GM18519 (cell line): ENCODE data around the gene ARMH1.
A peak's percentile ranks its signal among the peaks of the same experiment; 100 is the strongest.
"Not testable (repeated sequence)": the region's sequence is repeated elsewhere in the genome, so short reads cannot be mapped to it uniquely, and the experiment has no call there.

ENCODE experiments used
- ATAC-seq: cut with Tn5 transposase; IDR thresholded peaks from one replicate; pipeline ENCODE4 v1.9.1; 2021; ENCODE audit warnings: mild to moderate bottlenecking, moderate library complexity; ENCODE audit not compliant: unreplicated experiment, low FRiP score

Gene ARMH1

DNA sequence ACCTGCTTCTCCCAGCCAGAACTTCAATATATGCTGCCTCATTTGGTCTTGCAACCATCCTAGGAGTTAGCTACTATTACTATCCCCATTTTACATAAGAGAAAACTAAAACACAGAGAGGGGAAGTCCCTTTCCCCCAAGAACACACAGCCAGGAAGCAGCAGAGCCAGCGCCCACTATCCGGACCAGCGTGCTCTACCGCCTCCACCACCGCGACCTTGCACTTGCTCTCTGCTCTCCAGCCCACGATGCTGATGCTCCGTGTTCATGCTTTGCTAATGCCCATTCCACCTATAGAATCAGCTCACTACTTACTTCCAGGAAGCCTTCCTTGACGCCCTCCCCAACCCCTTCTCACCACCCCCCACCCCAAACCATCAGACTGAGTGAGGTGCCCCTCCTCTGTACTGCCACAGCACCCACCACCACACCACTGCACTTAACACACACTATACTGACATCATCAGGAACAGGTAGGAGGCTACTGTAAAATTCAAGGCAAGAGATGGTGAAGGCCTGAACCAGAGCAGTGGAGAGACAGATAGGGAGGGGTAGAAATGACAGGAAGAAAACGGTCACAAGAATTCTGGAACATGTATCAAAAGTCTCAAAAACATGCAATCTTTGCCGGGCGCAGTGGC is 9.7 kb upstream of the ARMH1 start:
- no peak for ATAC-seq

DNA sequence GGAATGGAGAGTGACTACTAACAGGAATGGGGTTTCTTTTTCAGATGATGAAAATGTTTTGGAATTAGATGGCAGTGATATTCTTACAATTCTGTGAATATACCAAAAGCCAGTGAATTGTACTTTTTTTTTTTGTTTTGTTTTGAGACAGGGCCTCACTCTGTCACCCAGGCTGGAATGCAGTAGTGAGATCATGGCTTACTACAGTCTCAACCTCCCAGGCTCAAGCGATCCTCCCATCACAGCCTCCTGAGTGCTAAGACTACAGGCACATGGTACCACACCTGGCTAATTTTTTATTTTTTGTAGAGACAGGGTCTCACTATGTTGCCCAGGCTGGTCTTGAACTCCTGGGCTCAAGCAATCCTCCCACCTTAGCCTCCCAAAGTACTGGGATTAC is 7.8 kb upstream of the ARMH1 start:
- ATAC-seq = not testable (repeated sequence)

- no peak for ATAC-seq
Observed at GRCh38 chr1:44670751-44671640, 3.5 kb upstream of the ARMH1 start.

GRCh38 chr1:44672254-44672955 is 2.1 kb upstream of the ARMH1 start:
- ATAC-seq = no peak

DNA sequence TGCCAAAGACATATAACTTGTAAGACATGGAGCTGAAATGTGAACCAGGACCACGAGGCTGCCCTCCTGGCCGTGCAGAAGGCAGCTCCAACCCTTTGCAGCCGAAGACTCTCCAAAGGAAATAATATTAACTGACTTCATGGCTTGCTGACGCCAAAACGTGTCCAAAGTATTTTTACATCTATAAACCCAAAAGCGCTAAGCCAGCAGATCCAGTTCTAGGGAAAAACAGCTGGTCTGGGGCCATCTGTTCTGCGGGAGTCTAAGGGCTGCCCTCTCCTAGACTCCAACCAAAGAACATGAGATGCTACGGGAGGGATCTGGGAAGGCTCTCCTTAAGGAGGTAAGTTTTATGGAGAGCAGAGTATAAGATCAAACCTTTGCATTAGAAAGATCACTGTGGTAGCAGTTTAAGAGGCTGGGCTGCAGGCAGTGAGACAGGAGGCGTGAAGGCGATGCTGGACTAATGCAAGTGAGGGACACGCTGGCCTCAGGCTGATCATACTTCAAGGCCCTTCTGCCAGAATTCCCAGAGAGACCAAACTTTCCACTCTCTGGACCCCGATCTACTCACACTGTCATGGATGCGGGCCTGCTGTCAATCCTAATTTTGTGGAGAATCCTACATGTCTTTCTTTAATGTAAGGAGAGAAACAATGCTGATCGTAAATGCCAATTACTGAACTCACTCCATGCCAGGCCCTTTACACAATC is 1.4 kb upstream of the ARMH1 start:
- no peak for ATAC-seq

DNA sequence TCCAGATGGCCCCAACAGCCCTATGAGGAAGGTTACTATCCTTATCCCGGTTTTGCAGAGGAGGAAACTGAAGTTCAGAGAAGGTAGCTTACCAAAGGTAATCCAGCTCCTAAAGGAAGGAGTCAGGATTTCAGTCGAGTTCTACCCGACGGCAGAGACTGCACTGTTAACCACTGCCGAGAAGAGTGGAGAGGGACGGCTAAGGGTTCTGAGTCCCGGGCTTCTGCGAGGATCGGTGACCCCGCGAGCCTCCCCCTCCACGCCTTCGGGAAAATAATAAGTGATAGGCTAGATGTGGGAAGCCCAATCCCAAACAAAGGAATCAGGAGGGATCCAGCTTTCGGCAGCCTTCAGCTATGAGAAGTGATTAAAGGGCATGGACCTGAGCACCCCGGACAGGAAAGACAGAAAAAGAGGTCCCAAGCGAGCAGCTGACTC is 820 bp upstream of the ARMH1 start:
- ATAC-seq = no peak

- ATAC-seq = no peak
Observed at GRCh38 chr1:44675186-44675585, 672 bp downstream of the ARMH1 start.

DNA sequence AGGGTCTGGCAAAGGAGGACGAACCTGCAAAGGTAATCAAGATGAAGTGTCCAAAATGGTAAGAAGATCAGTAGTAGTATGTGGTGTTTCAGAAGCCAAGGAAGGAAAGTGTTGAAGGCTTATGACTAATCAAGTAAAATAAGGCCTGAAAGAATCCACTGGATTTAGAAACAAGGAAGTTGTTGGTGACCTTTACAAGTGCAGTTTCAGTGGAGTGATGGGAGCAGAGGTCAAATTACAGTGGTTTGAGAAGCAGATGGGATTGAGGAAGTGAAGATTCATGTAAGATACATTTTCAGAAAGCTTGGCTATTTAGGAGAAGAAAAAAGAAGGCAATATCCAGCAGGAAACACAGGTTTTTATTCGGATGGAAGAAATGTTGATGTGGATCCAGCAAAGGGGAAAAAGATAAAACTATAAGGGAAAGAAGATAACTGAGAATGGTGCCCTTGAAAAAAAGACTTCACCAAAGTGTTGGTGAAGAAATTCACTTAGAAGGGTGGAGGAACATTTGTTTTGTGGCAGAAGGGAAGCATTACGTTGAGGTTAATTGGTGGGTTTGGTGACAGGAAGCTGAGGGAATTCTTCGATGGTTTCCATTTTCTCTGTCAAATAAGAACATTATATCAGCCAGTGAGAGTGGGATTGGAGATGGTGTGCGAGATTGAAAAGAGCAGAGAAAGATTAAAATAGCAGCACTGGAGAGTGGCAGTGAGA is 2.1 kb downstream of the ARMH1 start:
- ATAC-seq = no peak

DNA sequence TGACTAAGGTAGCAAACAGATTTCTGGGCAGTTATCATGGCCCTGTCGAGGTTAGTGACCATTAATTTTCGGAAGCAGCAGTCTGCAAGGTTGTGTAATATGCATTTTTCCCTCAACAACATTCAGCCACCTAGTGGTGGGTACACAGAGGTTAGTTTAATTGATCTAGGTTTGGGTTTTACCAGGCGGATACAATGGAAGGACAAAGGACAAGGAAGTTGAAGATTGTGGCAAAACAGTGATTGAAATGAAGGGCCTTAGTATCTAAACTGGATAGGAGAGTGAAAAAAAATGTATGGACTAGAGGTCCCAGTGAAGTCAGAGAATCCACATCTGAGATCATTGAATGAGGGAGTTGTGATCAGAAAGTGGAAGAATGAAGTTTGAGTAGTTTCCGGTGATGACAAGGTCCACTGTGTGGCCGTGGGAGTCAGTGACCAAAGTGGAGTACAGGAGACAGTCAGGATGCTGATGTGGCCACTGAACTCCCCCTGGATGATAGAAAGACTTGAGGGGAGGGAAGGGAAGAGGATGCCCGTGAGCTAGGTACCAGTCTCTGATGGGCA is 2.8 kb downstream of the ARMH1 start:
- no peak for ATAC-seq

GRCh38 chr1:44678120-44678519 is 3.6 kb downstream of the ARMH1 start:
- no peak for ATAC-seq

GRCh38 chr1:44678626-44679025 is 4.1 kb downstream of the ARMH1 start:
- ATAC-seq = no peak

DNA sequence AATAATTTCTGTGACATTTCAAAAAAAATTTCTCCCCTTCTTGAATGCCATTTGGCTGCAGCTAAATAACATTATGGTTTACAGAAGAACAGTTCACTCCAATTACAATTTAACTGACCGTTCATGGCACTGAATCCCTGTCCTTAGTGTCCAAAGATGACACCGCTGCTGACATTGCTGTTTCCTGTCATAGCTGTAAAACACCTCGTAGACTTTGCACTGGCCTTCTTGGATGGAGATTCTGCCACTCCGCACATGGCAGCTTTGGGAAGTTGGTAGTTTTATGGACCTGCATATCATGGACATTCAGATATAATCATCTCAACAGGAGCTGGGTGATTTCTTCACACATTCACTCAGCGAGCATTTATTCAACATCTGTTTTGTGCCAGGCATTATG is 5.0 kb downstream of the ARMH1 start:
- ATAC-seq = no peak

DNA sequence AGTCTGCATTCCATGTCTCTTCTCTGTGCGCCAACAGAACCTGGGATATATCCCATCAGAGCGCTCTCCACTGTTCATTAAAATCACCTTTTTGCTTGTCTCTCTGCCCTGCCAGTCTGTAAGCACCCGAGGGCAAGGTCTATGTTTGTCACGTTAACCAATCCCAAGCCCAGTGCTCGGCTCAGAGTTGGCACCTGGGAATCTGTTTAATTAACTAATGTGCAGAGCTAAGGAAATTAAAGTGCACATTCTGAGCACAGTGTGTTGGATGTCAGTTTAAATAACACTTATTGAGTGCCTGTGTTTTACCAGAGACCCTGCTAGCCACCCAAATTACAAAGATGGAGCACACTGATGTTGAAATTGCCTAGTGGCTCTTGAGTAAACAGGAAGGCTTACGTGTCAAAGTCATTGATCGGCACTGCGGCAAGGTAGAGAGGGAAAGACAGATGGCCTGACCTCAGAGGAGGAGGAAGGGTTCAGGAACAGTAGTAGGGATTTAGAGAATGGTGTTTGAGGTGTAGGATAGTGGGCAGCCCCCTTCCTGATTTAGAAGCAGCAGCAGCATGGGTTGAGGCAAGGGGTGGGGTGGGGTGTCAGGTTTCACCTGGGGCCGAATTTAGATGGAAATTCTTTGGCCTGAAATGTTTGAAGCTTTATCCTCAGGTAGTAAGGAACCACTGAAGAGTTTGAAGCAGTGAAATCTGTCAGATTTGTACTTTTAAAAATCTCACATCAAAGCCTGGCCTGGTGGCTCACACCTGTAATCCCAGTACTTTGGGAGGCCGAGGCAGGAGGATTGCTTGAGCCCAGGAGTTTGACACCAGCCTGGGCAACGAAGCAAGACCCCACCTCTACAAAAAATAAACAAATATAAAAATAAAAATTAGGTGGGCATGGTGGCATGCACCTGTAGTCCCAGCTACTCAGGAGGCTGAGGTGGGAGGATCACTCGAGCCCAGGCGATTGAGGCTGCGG is 7.7 kb downstream of the ARMH1 start:
- no peak for ATAC-seq

DNA sequence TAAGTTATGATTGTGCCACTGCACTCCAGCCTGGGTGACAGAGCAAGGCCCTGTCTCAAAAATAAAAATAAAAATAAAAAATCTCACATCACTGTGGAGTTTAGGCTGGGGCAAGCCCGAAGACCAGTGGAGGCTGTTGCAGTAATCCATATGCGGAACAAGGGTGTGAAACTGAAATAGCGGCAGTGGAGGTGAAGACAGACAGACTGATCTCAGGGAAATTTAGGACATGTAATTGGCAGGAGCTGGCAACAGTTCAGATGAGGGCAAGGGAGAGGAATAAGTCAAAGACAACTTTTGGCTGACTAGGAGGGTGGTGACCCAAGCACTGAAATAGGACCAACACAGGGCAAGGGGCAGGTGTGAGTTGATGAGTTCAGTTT is 8.4 kb downstream of the ARMH1 start:
- ATAC-seq = no peak

GRCh38 chr1:44684525-44684924 is 10.0 kb downstream of the ARMH1 start:
- peak; percentile 57 for ATAC-seq

DNA sequence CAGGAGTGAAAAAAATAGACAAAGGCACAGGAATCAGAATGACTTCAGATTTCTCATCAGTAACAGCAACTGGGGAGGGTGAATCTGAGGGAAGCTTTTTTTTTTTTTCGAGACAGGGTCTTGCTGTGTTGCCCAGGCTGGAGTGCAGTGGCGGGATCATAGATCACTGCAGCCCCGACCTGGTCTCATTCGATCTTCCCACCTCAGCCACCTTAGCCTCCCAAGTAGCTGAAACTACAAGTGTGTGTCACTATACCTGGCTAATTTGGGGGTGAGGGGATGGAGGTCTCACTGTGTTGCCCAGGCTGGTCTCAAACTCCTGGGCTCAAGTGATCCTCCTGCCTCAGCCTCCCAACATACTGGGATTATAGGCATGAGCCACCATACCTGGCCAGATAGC is 10.7 kb downstream of the ARMH1 start:
- ATAC-seq = no peak

GRCh38 chr1:44685881-44686280 is 11.4 kb downstream of the ARMH1 start:
- no peak for ATAC-seq

- ATAC-seq = no peak
Observed at GRCh38 chr1:44688760-44689446, 14.4 kb downstream of the ARMH1 start.
